ENCODE measurements around the gene ATF6B. TPM values are rescaled to one million over a fixed set of nuclear protein-coding genes. Genes with fewer than 3 reads are reported as not detected.

The ATF6B gene
- total and polyA plus RNA-seq, 9 donors, result 27.8 to 100 (median 72.9) TPM

DNA sequence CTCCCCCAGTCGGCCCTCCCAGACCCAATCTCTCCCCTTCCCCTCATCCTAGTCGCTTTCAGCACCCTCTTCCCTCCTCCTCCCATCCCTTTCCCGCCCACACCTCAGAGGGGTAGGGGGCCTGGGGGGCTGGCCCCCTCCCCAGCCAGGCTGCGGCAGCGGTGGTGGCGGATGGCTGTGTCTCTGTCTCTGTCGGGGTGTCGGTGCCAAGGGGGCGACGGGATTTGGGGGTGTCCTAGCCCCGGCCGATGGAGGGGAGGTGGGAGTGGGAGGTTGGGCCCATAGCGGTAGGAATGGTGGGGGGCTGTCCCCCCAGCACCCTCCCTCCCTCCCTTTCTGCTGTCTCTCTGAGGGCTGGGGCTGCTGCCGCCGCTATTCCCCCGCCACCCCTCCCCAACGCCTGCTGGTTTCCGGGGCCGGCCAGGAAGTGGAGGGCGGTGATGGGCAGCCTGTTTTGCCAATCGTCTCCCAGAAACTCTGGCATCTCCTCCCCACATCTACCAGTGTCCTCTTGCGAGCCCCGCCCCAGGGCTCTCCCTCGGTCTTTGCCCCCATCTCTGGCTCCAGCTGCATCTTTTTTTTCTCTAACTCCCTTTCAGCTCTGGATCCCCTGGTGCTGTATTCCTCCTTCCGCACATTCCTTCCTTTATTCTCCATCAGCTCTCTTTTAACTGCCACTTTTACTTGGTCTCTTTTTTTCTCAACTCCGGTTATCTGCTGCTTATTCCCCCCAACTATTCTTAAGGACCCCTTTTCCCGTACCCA, 47.8 kb upstream of the ATF6B start, which contains the start of gene AGPAT1:
AGPAT1 (minus strand) TSS at position 374 of the 765 bp plus-strand sequence. CDS start 4,588 bp downstream, outside the sequence.
- intact Hi-C loops (cut with DNase I), result no loop called here
- Histone ChIP-seq H3K4me3 (peak within 1 kb of the TSS; percentile 70), H3K27ac (peak within 1 kb of the TSS; percentile 93 to 99), H3K4me1 (ENCODE audit: insufficient read depth) (peaks cover 6% of the 10 kb centered on the region), H3K27me3 (no peaks in the 10 kb centered on the region), H3K9me3 (no peaks in the 10 kb centered on the region), H3K36me3 (no peaks in the 10 kb centered on the region)
- WGBS, 3 donors, result 1 to 2% (median 1%) methylated on average over 24 to 27 of the region's 27 CpGs
- TF ChIP-seq EP300 (IDR thresholded peaks at IDR 0.05) (no peak), POLR2A (IDR thresholded peaks at IDR 0.05) (peak; percentile 66)
- DNase-seq, result peak; percentile 98 to 99 (median 98)

DNA sequence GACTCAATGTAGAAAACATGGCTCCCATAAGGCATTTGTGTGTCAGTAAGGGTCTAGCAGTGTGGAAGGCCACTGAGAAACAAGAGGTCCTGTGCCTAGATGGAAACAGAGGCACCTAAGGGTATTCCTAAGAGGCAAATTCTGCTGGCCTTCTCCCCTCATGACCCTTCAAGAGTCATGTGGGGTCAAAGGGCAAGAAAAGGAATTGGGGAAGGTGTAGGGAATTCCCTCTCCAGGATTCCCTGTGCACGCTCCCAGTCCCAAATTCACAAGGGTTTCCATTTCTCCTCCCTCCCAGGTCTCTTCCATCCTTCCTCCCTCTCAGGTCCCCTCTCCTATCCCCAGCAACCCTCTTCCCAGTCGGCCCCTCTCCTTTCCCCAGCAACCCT, 47.3 kb upstream of the ATF6B start:
- H3K27ac ChIP-seq, result peak overlapping the region; percentile 88 to 99
- WGBS, 3 donors, result 5 to 13% (median 10%) methylated on average over 2 of the region's 2 CpGs
- no peaks in the 10 kb centered on the region for H3K9me3 ChIP-seq
- intact Hi-C loops (cut with DNase I), result no loop called here
- DNase-seq, result no peak
- no peaks in the 10 kb centered on the region for H3K27me3 ChIP-seq
- H3K4me3 ChIP-seq, result peak overlapping the region; percentile 70
- H3K36me3 ChIP-seq, result no peaks in the 10 kb centered on the region
- H3K4me1 ChIP-seq (ENCODE audit: insufficient read depth), result peaks cover 6% of the 10 kb centered on the region
- TF ChIP-seq POLR2A (IDR thresholded peaks at IDR 0.05) (no peak), EP300 (IDR thresholded peaks at IDR 0.05) (no peak)
- TF ChIP-seq, protein P1, sequence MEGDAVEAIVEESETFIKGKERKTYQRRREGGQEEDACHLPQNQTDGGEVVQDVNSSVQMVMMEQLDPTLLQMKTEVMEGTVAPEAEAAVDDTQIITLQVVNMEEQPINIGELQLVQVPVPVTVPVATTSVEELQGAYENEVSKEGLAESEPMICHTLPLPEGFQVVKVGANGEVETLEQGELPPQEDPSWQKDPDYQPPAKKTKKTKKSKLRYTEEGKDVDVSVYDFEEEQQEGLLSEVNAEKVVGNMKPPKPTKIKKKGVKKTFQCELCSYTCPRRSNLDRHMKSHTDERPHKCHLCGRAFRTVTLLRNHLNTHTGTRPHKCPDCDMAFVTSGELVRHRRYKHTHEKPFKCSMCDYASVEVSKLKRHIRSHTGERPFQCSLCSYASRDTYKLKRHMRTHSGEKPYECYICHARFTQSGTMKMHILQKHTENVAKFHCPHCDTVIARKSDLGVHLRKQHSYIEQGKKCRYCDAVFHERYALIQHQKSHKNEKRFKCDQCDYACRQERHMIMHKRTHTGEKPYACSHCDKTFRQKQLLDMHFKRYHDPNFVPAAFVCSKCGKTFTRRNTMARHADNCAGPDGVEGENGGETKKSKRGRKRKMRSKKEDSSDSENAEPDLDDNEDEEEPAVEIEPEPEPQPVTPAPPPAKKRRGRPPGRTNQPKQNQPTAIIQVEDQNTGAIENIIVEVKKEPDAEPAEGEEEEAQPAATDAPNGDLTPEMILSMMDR (IDR thresholded peaks at IDR 0.05), result no peak

DNA sequence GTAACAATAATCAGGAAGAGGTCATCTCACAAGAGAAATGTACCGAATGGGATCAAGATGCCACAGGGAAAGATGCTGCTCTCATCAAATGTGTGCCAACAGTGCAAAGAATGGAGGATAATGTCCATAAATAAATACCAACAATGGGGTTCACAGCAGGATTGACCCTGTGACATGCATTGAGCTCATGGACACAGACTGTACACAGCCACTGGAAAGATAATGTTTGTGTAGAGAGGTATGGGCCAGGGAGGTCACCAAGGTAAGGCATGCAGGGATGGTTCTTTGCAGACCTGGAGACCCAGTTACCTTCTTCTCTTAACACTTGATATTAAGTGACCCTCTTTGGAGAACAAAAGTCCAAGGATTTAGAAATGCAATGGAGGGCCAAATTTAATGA, 46.4 kb upstream of the ATF6B start:
- no peaks in the 10 kb centered on the region for H3K9me3 ChIP-seq
- WGBS, 3 donors, result 67 to 86% (median 71%) methylated on average over 1 of the region's 1 CpG
- no peak for DNase-seq
- H3K4me3 ChIP-seq, result no peak overlapping the region
- TF ChIP-seq EP300 (IDR thresholded peaks at IDR 0.05), result no peak
- H3K36me3 ChIP-seq, result no peaks in the 10 kb centered on the region
- H3K27ac ChIP-seq, result no peak overlapping the region
- intact Hi-C loops (cut with DNase I), result loop anchor here in 1 of 4 donors (5.0 kb wide), 1 partner anchor 57 kb away; no protein-coding TSS in a partner anchor
- no peaks in the 10 kb centered on the region for H3K27me3 ChIP-seq
- peaks cover 5% of the 10 kb centered on the region for H3K4me1 ChIP-seq (ENCODE audit: insufficient read depth)

DNA sequence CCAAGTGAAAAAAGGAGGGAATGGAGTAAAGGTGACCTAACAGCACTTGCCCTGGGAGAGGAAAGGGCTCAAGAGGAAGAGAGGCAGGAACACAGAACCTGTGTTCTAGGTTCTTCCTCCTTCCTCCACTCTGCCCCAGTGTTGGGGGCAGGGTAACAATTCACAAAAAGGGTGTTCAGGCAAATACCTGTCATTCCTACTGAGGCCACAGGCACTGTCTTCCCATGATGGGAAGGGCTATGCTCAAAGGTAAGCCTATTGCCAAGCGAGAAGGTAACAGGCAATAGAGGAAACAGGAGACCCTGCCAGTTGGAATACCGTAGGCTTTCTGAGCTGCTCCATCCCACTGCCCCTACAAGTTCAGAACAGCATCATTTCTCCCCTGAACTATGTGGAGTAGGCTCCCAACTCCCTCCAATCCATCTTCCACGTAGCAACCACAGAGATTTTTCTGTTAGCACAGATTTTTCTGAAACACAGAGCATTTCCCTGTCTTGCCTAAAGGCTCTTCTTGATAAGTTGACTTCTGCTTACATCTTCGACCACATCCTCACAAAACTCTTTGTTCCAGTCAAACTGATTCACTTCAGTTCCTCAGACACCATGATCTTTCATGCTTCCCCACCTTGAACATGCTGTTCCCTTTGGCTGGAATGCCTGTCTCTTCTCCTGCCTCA, 45.1 kb upstream of the ATF6B start:
- intact Hi-C loops (cut with DNase I), result loop anchor here in 1 of 4 donors (5.0 kb wide), 1 partner anchor 56 kb away; no protein-coding TSS in a partner anchor
- WGBS, 3 donors, result 78 to 86% (median 79%) methylated on average over 4 of the region's 4 CpGs
- peaks cover 3% of the 10 kb centered on the region for H3K4me1 ChIP-seq (ENCODE audit: insufficient read depth)
- no peak overlapping the region for H3K27ac ChIP-seq
- no peak overlapping the region for H3K4me3 ChIP-seq
- no peaks in the 10 kb centered on the region for H3K27me3 ChIP-seq
- H3K36me3 ChIP-seq, result no peaks in the 10 kb centered on the region
- DNase-seq, result no peak
- TF ChIP-seq EP300 (IDR thresholded peaks at IDR 0.05) (no peak), POLR2A (IDR thresholded peaks at IDR 0.05) (no peak)
- TF ChIP-seq, protein P1 (IDR thresholded peaks at IDR 0.05), result no peak
- no peaks in the 10 kb centered on the region for H3K9me3 ChIP-seq

DNA sequence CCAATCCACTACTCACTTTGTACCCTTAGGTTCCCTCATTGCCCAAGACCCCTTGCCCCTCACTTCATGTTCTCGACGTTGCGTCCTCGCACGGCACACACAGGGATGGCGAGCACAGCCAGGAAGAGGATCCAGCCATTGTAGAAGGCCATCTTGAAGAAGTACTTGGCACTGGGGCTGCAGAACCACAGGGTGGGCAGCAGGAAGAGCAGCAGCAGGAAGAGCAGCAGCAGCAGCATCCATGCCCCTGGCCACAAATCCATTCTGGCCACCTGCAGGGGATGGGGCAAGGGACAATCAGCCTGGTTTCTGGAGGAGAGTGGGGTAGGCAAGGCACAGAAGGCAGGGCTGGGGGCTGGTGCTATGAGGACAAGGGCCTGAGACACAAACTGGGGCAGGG, 43.2 kb upstream of the ATF6B start:
- 86 to 95% (median 87%) methylated on average over 6 of the region's 6 CpGs for WGBS, 3 donors
- DNase-seq, result no peak
- Histone ChIP-seq H3K36me3 (no peaks in the 10 kb centered on the region), H3K27me3 (no peaks in the 10 kb centered on the region), H3K9me3 (no peaks in the 10 kb centered on the region), H3K4me1 (ENCODE audit: insufficient read depth) (peaks cover 1% of the 10 kb centered on the region), H3K27ac (no peak overlapping the region), H3K4me3 (no peak overlapping the region)
- no peak for TF ChIP-seq POLR2A (IDR thresholded peaks at IDR 0.05)
- TF ChIP-seq, protein P1 (IDR thresholded peaks at IDR 0.05), result no peak
- no peak for TF ChIP-seq EP300 (IDR thresholded peaks at IDR 0.05)
- intact Hi-C loops (cut with DNase I), result loop anchor here in 1 of 4 donors (5.0 kb wide), 1 partner anchor 54 kb away; no protein-coding TSS in a partner anchor
